SU-DHL-6 (cell line): Measurements from ENCODE around the gene COLQ.

Source experiments
- H2AFZ ChIP-seq: fragments of 200-600 bp; sonication (generic); 2 replicates; pipeline ENCODE4 v1.6.1; 2014; ENCODE audit warnings: low read depth, mild to moderate bottlenecking, moderate library complexity, mixed read lengths, antibody characterized with exemption, low read length; ENCODE audit not compliant: severe bottlenecking
- H3F3A ChIP-seq: fragments of 200-600 bp; shearing (Covaris generic); 2 replicates; pipeline ENCODE4 v1.6.0; 2016; ENCODE audit warnings: antibody characterized with exemption, mild to moderate bottlenecking; ENCODE audit not compliant: insufficient read depth
- H3K27ac ChIP-seq: fragments of 200-600 bp; sonication (generic); 2 replicates; pipeline ENCODE4 v1.5.1; 2016; ENCODE audit warnings: low read depth, mild to moderate bottlenecking, low read length, moderate library complexity, mixed read lengths
- H3K27me3 ChIP-seq: fragments of 200-600 bp; sonication (generic), shearing (Covaris generic); 2 replicates; pipeline ENCODE4 v1.6.0; 2014; ENCODE audit warnings: mild to moderate bottlenecking, low read length
- H3K36me3 ChIP-seq: fragments of 200-600 bp; sonication (generic); 2 replicates; pipeline ENCODE4 v1.6.1; 2014; ENCODE audit warnings: mild to moderate bottlenecking, low read length, mixed read lengths
- H3K4me2 ChIP-seq: fragments of 300-600, 200-600 bp; shearing (Covaris generic), sonication (generic); 2 replicates; pipeline ENCODE4 v1.6.0; 2014; ENCODE audit warnings: low read length, low read depth, mild to moderate bottlenecking; ENCODE audit not compliant: poor library complexity, severe bottlenecking
- H3K4me3 ChIP-seq: fragments of 200-600 bp; sonication (generic); 2 replicates; pipeline ENCODE4 v1.5.1; 2014; ENCODE audit warnings: antibody characterized with exemption, low read length, mild to moderate bottlenecking, mixed read lengths; ENCODE audit not compliant: insufficient read depth, poor library complexity, severe bottlenecking
- H3K79me2 ChIP-seq: fragments of 200-600 bp; sonication (generic); 2 replicates; pipeline ENCODE4 v1.6.1; 2014; ENCODE audit warnings: mild to moderate bottlenecking, low read length, moderate library complexity; ENCODE audit not compliant: insufficient read depth
- H3K9ac ChIP-seq: fragments of 200-600 bp; sonication (generic); 2 replicates; pipeline ENCODE4 v1.7.0; 2014; ENCODE audit warnings: mild to moderate bottlenecking, low read length
- H3K9me2 ChIP-seq: fragments of 200-600 bp; sonication (generic); replicated peaks from 2 replicates; pipeline ENCODE4 v1.6.1; 2014; ENCODE audit warnings: low read length; ENCODE audit not compliant: insufficient read depth
- H3K9me3 ChIP-seq: fragments of 200-600 bp; sonication (generic); 2 replicates; pipeline ENCODE4 v1.6.1; 2014; ENCODE audit warnings: low read length, mixed read lengths; ENCODE audit not compliant: insufficient read depth
- H4K20me1 ChIP-seq: fragments of 200-600 bp; sonication (generic); 2 replicates; pipeline ENCODE4 v1.6.1; 2014; ENCODE audit warnings: low read depth, mild to moderate bottlenecking, antibody characterized with exemption, low read length, moderate library complexity, mixed read lengths
- CTCF ChIP-seq: fragments of 200-600 bp; sonication (generic); IDR thresholded peaks from one replicate; pipeline ENCODE4 v1.5.1; 2017; ENCODE audit warnings: antibody characterized with exemption, mild to moderate bottlenecking, low read length, moderate library complexity; ENCODE audit not compliant: insufficient read depth, poor library complexity, severe bottlenecking
- EZH2phosphoT487 ChIP-seq: fragments of 200-600 bp; sonication (generic), shearing (Covaris generic); conservative IDR thresholded peaks from 2 replicates; pipeline ENCODE4 v1.6.1; 2018; ENCODE audit warnings: mild to moderate bottlenecking, antibody characterized with exemption, low read length, moderate library complexity, mixed read lengths

Gene COLQ

GRCh38 chr3:15510493-15510892 is 11.0 kb downstream of the COLQ start:
- Histone ChIP-seq H2AFZ (no peak overlapping the region), H3K36me3 (no peaks in the 10 kb centered on the region), H3K4me3 (no peak overlapping the region), H3F3A (no peaks in the 10 kb centered on the region), H3K9ac (no peak overlapping the region), H3K27me3 (no peaks in the 10 kb centered on the region), H3K27ac (no peak overlapping the region), H3K9me3 (no peaks in the 10 kb centered on the region), H4K20me1 (no peaks in the 10 kb centered on the region), H3K9me2 (no peaks in the 10 kb centered on the region), H3K79me2 (no peaks in the 10 kb centered on the region), H3K4me2 (no peak overlapping the region)
- TF ChIP-seq EZH2phosphoT487 (no peak), CTCF (no peak)

GRCh38 chr3:15506571-15506970 is 14.9 kb downstream of the COLQ start:
- H3F3A ChIP-seq, result no peaks in the 10 kb centered on the region
- H3K9ac ChIP-seq, result no peak overlapping the region
- H3K27ac ChIP-seq, result no peak overlapping the region
- H3K79me2 ChIP-seq, result no peaks in the 10 kb centered on the region
- no peaks in the 10 kb centered on the region for H3K9me2 ChIP-seq
- H3K36me3 ChIP-seq, result no peaks in the 10 kb centered on the region
- H3K9me3 ChIP-seq, result no peaks in the 10 kb centered on the region
- H3K4me2 ChIP-seq, result no peak overlapping the region
- H4K20me1 ChIP-seq, result no peaks in the 10 kb centered on the region
- H2AFZ ChIP-seq, result no peak overlapping the region
- no peaks in the 10 kb centered on the region for H3K27me3 ChIP-seq
- no peak for TF ChIP-seq CTCF
- no peak for TF ChIP-seq EZH2phosphoT487
- H3K4me3 ChIP-seq, result no peak overlapping the region

GRCh38 chr3:15505479-15506165 is 15.9 kb downstream of the COLQ start:
- Histone ChIP-seq H3F3A (no peaks in the 10 kb centered on the region), H3K4me2 (no peak overlapping the region), H2AFZ (no peak overlapping the region), H3K4me3 (no peak overlapping the region), H3K36me3 (no peaks in the 10 kb centered on the region), H3K9ac (no peak overlapping the region), H3K27ac (no peak overlapping the region), H4K20me1 (no peaks in the 10 kb centered on the region), H3K27me3 (no peaks in the 10 kb centered on the region), H3K9me3 (no peaks in the 10 kb centered on the region), H3K79me2 (no peaks in the 10 kb centered on the region), H3K9me2 (no peaks in the 10 kb centered on the region)
- TF ChIP-seq CTCF (no peak), EZH2phosphoT487 (no peak)

- no peak overlapping the region for H3K4me3 ChIP-seq
- no peaks in the 10 kb centered on the region for H3F3A ChIP-seq
- H2AFZ ChIP-seq, result no peak overlapping the region
- TF ChIP-seq EZH2phosphoT487 (no peak), CTCF (no peak)
- H3K27ac ChIP-seq, result no peak overlapping the region
- no peak overlapping the region for H3K4me2 ChIP-seq
- no peaks in the 10 kb centered on the region for H3K27me3 ChIP-seq
- H3K36me3 ChIP-seq, result no peaks in the 10 kb centered on the region
- H3K9me2 ChIP-seq, result no peaks in the 10 kb centered on the region
- no peaks in the 10 kb centered on the region for H3K9me3 ChIP-seq
- H4K20me1 ChIP-seq, result no peaks in the 10 kb centered on the region
- no peak overlapping the region for H3K9ac ChIP-seq
- H3K79me2 ChIP-seq, result no peaks in the 10 kb centered on the region
These were observed 18.9 kb downstream of the COLQ start for GRCh38 chr3:15502616-15503015.
